GM23338 (cell line): Measurements from ENCODE around the gene EXOC4. TPM values are rescaled to one million over a fixed set of nuclear protein-coding genes. Genes with fewer than 3 reads are reported as not detected.

Source experiments
- ATAC-seq: fragments of 200-7000 bp; cut with Tn5 transposase; 3 replicates; pipeline ENCODE4 v1.9.1; 2020
- DNase-seq: peaks from one replicate; pipeline ENCODE4 v3.0.0-alpha.2; 2015; ENCODE audit warnings: low spot score
- H2AFZ ChIP-seq: fragments of 200-600 bp; sonication (generic); 2 replicates; pipeline ENCODE4 v1.8.0; 2016; ENCODE audit warnings: antibody characterized with exemption, mild to moderate bottlenecking, moderate library complexity
- H3F3A ChIP-seq: fragments of 200-600 bp; sonication (generic); replicated peaks from 2 replicates; pipeline ENCODE4 v1.8.0; 2017; ENCODE audit warnings: antibody characterized with exemption, mixed run types, low read depth
- H3K27ac ChIP-seq: fragments of 200-600 bp; sonication (generic); 2 replicates; pipeline ENCODE4 v1.6.1; 2016; ENCODE audit warnings: low read depth
- H3K27me3 ChIP-seq: fragments of 200-600 bp; sonication (generic); 2 replicates; pipeline ENCODE4 v1.8.0; 2016; ENCODE audit warnings: mild to moderate bottlenecking, mixed run types, moderate library complexity; ENCODE audit not compliant: insufficient read depth
- H3K36me3 ChIP-seq: fragments of 200-600 bp; sonication (generic); 2 replicates; pipeline ENCODE4 v1.8.0; 2016; ENCODE audit warnings: mild to moderate bottlenecking; ENCODE audit not compliant: insufficient read depth
- H3K4me1 ChIP-seq: fragments of 200-600 bp; sonication (generic); 2 replicates; pipeline ENCODE4 v1.8.0; 2016; ENCODE audit warnings: mild to moderate bottlenecking, moderate library complexity; ENCODE audit not compliant: insufficient read depth
- H3K4me2 ChIP-seq: fragments of 200-600 bp; sonication (generic); 2 replicates; pipeline ENCODE4 v1.7.1; 2017; ENCODE audit warnings: mixed run types
- H3K4me3 ChIP-seq: fragments of 200-600 bp; sonication (generic); 2 replicates; pipeline ENCODE4 v1.6.1; 2016; ENCODE audit warnings: mixed run types
- H3K79me2 ChIP-seq: fragments of 200-600 bp; sonication (generic); replicated peaks from 2 replicates; pipeline ENCODE4 v1.8.0; 2017; ENCODE audit warnings: mild to moderate bottlenecking; ENCODE audit not compliant: insufficient read depth
- H3K9me2 ChIP-seq: fragments of 200-600 bp; sonication (generic); 2 replicates; pipeline ENCODE4 v1.8.0; 2017; ENCODE audit not compliant: insufficient read depth
- H4K20me1 ChIP-seq: fragments of 200-600 bp; sonication (generic); replicated peaks from 2 replicates; pipeline ENCODE4 v1.8.0; 2017; ENCODE audit warnings: mild to moderate bottlenecking; ENCODE audit not compliant: insufficient read depth
- H3K27ac Mint-ChIP-seq: 2 replicates; pipeline ENCODE4 v1.8.0; 2020; ENCODE audit warnings: inconsistent platforms, mild to moderate bottlenecking, moderate library complexity, mixed read lengths
- H3K27me3 Mint-ChIP-seq: 3 replicates; pipeline ENCODE4 v1.8.0; 2022; ENCODE audit warnings: low read depth, mild to moderate bottlenecking, moderate library complexity, mixed read lengths, inconsistent platforms; ENCODE audit not compliant: insufficient read depth, poor library complexity
- H3K36me3 Mint-ChIP-seq: 3 replicates; pipeline ENCODE4 v1.8.0; 2021; ENCODE audit warnings: low read depth, mild to moderate bottlenecking, inconsistent platforms, moderate library complexity, mixed read lengths
- H3K4me1 Mint-ChIP-seq: 3 replicates; pipeline ENCODE4 v1.8.0; 2020; ENCODE audit warnings: mild to moderate bottlenecking, inconsistent platforms, mixed read lengths
- H3K4me3 Mint-ChIP-seq: 3 replicates; pipeline ENCODE4 v1.8.0; 2021; ENCODE audit warnings: moderate library complexity, mild to moderate bottlenecking, inconsistent platforms, mixed read lengths
- H3K9me3 Mint-ChIP-seq: 3 replicates; pipeline ENCODE4 v1.8.0; 2020; ENCODE audit warnings: moderate library complexity, mild to moderate bottlenecking, inconsistent platforms, mixed read lengths
- CREB1 ChIP-seq: fragments of 250-450 bp; sonication (Bioruptor Pico); IDR thresholded peaks from 2 replicates; pipeline ENCODE4 v1.5.0; 2020; ENCODE audit warnings: low read depth, mild to moderate bottlenecking, moderate library complexity
- EZH2 ChIP-seq: fragments of 200-600 bp; sonication (generic); IDR thresholded peaks from one replicate; pipeline ENCODE4 v1.8.0; 2017; ENCODE audit warnings: antibody characterized with exemption, mild to moderate bottlenecking, low read depth; ENCODE audit not compliant: unreplicated experiment
- NANOG ChIP-seq: IDR thresholded peaks from 2 replicates; pipeline ENCODE4 v1.6.1; 2016; ENCODE audit warnings: antibody characterized with exemption, borderline replicate concordance
- POLR2AphosphoS5 ChIP-seq: IDR thresholded peaks from 2 replicates; pipeline ENCODE4 v1.6.1; 2016; ENCODE audit warnings: antibody characterized with exemption, low read depth
- STAT1 ChIP-seq: IDR thresholded peaks from one replicate; pipeline ENCODE4 v1.6.1; 2016; ENCODE audit warnings: antibody characterized with exemption; ENCODE audit not compliant: unreplicated experiment
- ZNF114 ChIP-seq: fragments of 250-450 bp; sonication (Bioruptor Pico); IDR thresholded peaks from 2 replicates; pipeline ENCODE4 v1.5.0; 2020; ENCODE audit warnings: mild to moderate bottlenecking, moderate library complexity
- polyA plus RNA-seq: library from polyadenylated mRNA; unstranded; fragments of >200 nt; fragmentation: Nextera tagmentation; extraction: Ambion mirVana; gene quantifications from 2 replicates; pipeline ENCODE4 v1.2.1, GENCODE V29; 2016
- total RNA-seq: library from RNA; depleted of rRNA; stranded (reverse); fragments of >200 nt; shearing (Covaris generic); gene quantifications from 2 replicates; pipeline ENCODE4 v1.2.3, GENCODE V29; 2014
- TF ChIP-seq, protein P1 (sequence below), 2 experiments: fragments of 200-600 bp in 1 of 2; sonication (generic) in 1 of 2; conservative IDR thresholded peaks; 2 replicates each; pipeline versions ENCODE4 v1.5.1 to v1.6.1; 2016 to 2017; ENCODE audit warnings: antibody characterized with exemption in 2 of 2, low read depth in 2 of 2, mild to moderate bottlenecking in 2 of 2, moderate library complexity in 1 of 2
- TF ChIP-seq, protein P2 (sequence below): IDR thresholded peaks from one replicate; pipeline ENCODE4 v1.6.1; 2018; ENCODE audit warnings: antibody characterized with exemption; ENCODE audit not compliant: unreplicated experiment
- TF ChIP-seq, protein P3 (sequence below): IDR thresholded peaks from 2 replicates; pipeline ENCODE4 v1.6.1; 2016; ENCODE audit warnings: antibody characterized with exemption
- TF ChIP-seq, protein P4 (sequence below): fragments of 250-450 bp; sonication (Bioruptor Pico); IDR thresholded peaks from 2 replicates; pipeline ENCODE4 v1.5.0; 2020; ENCODE audit warnings: mild to moderate bottlenecking, moderate library complexity

EXOC4 gene
- total and polyA plus RNA-seq, 2 experiments from 2014 or later = 37.5 to 52.7 TPM

DNA sequence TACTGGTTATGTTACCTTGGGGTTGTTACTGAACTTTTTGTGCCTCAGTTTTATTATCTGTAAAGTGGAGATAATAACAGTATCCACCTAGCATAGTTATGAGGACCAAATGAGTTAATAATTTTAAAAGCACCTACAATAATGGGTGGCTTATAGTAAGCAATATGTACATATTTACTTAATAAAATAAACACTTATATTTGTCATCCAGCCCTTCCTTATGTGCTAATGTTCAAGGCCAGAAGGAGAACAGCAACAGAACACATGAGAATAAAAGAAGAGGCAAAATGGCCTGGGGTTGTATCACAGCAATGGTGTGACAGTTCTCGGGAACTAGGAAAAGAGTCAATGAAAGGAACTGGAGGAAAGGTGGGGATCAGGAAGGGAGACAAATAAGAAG is 618.9 kb downstream of the EXOC4 start:
- Histone ChIP-seq H4K20me1 (no peaks in the 10 kb centered on the region), H3K4me3 (no peak overlapping the region), H2AFZ (no peak overlapping the region), H3K9me2 (no peaks in the 10 kb centered on the region), H3K27ac (no peak overlapping the region), H3K79me2 (no peaks in the 10 kb centered on the region), H3F3A (no peaks in the 10 kb centered on the region), H3K4me2 (no peak overlapping the region), H3K27me3 (no peaks in the 10 kb centered on the region), H3K4me1 (0 out of 2 replicates have a peak, but pooled peaks cover 5% of the 10 kb centered on the region), H3K36me3 (no peaks in the 10 kb centered on the region)
- no peak overlapping the region for H3K27ac Mint-ChIP-seq
- DNase-seq = no peak
- H3K9me3 Mint-ChIP-seq = no peaks in the 10 kb centered on the region
- no peak overlapping the region for H3K4me3 Mint-ChIP-seq
- H3K27me3 Mint-ChIP-seq = no peaks in the 10 kb centered on the region
- H3K4me1 Mint-ChIP-seq = peaks cover 20% of the 10 kb centered on the region
- no peaks in the 10 kb centered on the region for H3K36me3 Mint-ChIP-seq
- no peak for ATAC-seq
- TF ChIP-seq, protein P1, sequence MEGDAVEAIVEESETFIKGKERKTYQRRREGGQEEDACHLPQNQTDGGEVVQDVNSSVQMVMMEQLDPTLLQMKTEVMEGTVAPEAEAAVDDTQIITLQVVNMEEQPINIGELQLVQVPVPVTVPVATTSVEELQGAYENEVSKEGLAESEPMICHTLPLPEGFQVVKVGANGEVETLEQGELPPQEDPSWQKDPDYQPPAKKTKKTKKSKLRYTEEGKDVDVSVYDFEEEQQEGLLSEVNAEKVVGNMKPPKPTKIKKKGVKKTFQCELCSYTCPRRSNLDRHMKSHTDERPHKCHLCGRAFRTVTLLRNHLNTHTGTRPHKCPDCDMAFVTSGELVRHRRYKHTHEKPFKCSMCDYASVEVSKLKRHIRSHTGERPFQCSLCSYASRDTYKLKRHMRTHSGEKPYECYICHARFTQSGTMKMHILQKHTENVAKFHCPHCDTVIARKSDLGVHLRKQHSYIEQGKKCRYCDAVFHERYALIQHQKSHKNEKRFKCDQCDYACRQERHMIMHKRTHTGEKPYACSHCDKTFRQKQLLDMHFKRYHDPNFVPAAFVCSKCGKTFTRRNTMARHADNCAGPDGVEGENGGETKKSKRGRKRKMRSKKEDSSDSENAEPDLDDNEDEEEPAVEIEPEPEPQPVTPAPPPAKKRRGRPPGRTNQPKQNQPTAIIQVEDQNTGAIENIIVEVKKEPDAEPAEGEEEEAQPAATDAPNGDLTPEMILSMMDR (conservative IDR thresholded peaks at IDR 0.05; ENCODE audit: low read depth in 2 of 2) = no peak
- TF ChIP-seq NANOG (no peak), ZNF114 (CRISPR knock-in tag) (no peak)

DNA sequence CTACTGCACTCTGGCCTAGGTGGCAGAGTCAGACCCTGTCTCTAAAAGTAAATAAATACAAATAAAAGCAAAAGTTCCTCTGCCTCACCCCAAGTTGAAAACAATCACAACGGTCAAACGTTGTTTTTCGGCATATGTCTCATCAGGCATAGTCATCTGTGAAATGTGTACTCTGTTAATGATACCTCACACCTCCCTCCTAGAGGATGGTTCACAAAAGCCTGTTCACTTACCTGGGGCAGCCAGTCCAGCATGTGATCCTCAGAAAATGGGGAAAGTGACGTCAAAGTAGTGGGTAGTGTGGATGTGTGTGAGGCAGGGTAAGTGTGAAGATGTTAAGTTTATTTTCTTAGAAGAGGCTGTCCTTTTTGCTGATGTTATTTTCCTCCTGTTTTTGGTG is 620.3 kb downstream of the EXOC4 start:
- Mint-ChIP-seq H3K9me3 (no peaks in the 10 kb centered on the region; the same call in 2 of the 3 replicates), H3K27me3 (no peaks in the 10 kb centered on the region), H3K27ac (no peak overlapping the region), H3K4me1 (peaks cover 11% of the 10 kb centered on the region), H3K4me3 (no peak overlapping the region), H3K36me3 (no peaks in the 10 kb centered on the region; the same call in 2 of the 3 replicates)
- Histone ChIP-seq H3K27me3 (no peaks in the 10 kb centered on the region), H3K4me3 (no peak overlapping the region), H3K4me1 (no peaks in the 10 kb centered on the region), H3K79me2 (no peaks in the 10 kb centered on the region), H3K36me3 (no peaks in the 10 kb centered on the region), H3F3A (no peaks in the 10 kb centered on the region), H3K27ac (no peak overlapping the region), H3K9me2 (no peaks in the 10 kb centered on the region), H3K4me2 (no peak overlapping the region), H4K20me1 (no peaks in the 10 kb centered on the region), H2AFZ (no peak overlapping the region)
- DNase-seq (no peak), ATAC-seq (no peak)
- TF ChIP-seq POLR2AphosphoS5 (no peak), NANOG (no peak), CREB1 (CRISPR knock-in tag) (no peak), STAT1 (no peak), EZH2 (no peak)
- TF ChIP-seq, protein P2, sequence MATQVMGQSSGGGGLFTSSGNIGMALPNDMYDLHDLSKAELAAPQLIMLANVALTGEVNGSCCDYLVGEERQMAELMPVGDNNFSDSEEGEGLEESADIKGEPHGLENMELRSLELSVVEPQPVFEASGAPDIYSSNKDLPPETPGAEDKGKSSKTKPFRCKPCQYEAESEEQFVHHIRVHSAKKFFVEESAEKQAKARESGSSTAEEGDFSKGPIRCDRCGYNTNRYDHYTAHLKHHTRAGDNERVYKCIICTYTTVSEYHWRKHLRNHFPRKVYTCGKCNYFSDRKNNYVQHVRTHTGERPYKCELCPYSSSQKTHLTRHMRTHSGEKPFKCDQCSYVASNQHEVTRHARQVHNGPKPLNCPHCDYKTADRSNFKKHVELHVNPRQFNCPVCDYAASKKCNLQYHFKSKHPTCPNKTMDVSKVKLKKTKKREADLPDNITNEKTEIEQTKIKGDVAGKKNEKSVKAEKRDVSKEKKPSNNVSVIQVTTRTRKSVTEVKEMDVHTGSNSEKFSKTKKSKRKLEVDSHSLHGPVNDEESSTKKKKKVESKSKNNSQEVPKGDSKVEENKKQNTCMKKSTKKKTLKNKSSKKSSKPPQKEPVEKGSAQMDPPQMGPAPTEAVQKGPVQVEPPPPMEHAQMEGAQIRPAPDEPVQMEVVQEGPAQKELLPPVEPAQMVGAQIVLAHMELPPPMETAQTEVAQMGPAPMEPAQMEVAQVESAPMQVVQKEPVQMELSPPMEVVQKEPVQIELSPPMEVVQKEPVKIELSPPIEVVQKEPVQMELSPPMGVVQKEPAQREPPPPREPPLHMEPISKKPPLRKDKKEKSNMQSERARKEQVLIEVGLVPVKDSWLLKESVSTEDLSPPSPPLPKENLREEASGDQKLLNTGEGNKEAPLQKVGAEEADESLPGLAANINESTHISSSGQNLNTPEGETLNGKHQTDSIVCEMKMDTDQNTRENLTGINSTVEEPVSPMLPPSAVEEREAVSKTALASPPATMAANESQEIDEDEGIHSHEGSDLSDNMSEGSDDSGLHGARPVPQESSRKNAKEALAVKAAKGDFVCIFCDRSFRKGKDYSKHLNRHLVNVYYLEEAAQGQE = no peak
- TF ChIP-seq, protein P3, sequence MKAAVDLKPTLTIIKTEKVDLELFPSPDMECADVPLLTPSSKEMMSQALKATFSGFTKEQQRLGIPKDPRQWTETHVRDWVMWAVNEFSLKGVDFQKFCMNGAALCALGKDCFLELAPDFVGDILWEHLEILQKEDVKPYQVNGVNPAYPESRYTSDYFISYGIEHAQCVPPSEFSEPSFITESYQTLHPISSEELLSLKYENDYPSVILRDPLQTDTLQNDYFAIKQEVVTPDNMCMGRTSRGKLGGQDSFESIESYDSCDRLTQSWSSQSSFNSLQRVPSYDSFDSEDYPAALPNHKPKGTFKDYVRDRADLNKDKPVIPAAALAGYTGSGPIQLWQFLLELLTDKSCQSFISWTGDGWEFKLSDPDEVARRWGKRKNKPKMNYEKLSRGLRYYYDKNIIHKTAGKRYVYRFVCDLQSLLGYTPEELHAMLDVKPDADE = no peak
- TF ChIP-seq, protein P4, sequence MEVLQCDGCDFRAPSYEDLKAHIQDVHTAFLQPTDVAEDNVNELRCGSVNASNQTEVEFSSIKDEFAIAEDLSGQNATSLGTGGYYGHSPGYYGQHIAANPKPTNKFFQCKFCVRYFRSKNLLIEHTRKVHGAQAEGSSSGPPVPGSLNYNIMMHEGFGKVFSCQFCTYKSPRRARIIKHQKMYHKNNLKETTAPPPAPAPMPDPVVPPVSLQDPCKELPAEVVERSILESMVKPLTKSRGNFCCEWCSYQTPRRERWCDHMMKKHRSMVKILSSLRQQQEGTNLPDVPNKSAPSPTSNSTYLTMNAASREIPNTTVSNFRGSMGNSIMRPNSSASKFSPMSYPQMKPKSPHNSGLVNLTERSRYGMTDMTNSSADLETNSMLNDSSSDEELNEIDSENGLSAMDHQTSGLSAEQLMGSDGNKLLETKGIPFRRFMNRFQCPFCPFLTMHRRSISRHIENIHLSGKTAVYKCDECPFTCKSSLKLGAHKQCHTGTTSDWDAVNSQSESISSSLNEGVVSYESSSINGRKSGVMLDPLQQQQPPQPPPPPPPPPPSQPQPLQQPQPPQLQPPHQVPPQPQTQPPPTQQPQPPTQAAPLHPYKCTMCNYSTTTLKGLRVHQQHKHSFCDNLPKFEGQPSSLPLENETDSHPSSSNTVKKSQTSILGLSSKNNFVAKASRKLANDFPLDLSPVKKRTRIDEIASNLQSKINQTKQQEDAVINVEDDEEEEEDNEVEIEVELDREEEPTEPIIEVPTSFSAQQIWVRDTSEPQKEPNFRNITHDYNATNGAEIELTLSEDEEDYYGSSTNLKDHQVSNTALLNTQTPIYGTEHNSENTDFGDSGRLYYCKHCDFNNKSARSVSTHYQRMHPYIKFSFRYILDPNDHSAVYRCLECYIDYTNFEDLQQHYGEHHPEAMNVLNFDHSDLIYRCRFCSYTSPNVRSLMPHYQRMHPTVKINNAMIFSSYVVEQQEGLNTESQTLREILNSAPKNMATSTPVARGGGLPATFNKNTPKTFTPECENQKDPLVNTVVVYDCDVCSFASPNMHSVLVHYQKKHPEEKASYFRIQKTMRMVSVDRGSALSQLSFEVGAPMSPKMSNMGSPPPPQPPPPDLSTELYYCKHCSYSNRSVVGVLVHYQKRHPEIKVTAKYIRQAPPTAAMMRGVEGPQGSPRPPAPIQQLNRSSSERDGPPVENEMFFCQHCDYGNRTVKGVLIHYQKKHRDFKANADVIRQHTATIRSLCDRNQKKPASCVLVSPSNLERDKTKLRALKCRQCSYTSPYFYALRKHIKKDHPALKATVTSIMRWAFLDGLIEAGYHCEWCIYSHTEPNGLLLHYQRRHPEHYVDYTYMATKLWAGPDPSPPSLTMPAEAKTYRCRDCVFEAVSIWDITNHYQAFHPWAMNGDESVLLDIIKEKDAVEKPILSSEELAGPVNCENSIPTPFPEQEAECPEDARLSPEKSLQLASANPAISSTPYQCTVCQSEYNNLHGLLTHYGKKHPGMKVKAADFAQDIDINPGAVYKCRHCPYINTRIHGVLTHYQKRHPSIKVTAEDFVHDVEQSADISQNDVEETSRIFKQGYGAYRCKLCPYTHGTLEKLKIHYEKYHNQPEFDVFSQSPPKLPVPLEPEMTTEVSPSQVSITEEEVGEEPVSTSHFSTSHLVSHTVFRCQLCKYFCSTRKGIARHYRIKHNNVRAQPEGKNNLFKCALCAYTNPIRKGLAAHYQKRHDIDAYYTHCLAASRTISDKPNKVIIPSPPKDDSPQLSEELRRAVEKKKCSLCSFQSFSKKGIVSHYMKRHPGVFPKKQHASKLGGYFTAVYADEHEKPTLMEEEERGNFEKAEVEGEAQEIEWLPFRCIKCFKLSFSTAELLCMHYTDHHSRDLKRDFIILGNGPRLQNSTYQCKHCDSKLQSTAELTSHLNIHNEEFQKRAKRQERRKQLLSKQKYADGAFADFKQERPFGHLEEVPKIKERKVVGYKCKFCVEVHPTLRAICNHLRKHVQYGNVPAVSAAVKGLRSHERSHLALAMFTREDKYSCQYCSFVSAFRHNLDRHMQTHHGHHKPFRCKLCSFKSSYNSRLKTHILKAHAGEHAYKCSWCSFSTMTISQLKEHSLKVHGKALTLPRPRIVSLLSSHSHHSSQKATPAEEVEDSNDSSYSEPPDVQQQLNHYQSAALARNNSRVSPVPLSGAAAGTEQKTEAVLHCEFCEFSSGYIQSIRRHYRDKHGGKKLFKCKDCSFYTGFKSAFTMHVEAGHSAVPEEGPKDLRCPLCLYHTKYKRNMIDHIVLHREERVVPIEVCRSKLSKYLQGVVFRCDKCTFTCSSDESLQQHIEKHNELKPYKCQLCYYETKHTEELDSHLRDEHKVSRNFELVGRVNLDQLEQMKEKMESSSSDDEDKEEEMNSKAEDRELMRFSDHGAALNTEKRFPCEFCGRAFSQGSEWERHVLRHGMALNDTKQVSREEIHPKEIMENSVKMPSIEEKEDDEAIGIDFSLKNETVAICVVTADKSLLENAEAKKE (CRISPR knock-in tag) = no peak
